ENCODE results near the gene NELFB.

The NELFB gene

GRCh38 chr9:137247135-137247915, 7.8 kb upstream of the NELFB start:
- no peak for DNase-seq (ENCODE audit: low spot score)

GRCh38 chr9:137247916-137248175, 7.3 kb upstream of the NELFB start:
- DNase-seq (ENCODE audit: low spot score), result no peak

DNA sequence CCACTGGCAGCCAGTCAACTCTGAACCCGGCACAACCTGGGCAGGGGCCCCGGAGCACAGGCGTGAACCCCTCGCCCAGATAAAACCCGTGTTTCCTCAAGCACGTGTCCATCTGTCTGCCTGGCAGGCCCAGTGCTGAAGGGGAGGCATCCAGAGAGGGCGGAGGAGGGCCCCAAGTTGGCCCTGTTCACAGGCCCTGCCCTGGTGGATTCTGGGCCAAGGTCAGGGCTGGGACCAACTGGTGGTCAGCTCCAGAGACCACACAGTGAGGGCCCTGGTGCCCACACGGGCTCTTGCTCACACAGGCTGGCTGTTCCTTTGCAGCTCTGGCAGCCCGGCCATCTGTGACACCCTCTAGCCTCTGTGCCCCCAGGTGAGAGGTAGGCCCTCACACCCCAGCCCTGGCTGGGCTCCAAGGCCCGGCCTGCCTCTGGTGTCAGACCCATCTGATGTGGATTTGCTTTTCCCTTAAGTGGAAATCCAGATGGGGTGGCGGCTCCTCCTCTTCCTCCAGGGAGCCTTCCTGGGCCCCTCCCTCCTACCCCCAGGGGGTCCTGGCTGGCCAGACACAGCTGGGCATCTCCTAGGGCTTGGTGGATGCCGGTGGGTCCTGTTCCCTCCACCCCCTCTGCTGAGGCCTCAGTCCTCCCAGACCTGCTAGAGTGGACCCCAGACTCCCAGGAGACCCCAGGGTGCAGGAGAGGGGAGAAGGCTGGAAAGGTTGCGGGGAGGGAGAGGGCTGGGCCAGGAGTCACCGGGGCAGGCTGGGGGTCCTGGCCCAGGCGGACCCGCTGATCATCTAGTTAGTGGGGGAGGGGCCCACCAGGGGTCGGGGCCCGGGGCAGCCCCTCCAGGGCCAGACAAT, 4.6 kb upstream of the NELFB start:
- DNase-seq (ENCODE audit: low spot score), result no peak

DNA sequence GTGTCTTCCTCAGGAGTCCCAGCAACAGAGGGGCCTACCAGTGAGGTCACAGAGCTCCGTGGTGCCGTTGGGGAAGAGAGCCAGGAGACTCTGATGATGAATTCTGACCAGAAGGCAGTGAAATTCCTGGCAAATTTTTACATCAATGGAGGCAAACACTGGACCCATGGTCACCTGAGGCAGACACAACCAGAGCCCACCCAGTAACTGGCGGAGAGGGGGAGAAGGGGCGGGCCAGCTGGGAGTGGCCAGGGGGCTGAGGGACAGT, 4.0 kb upstream of the NELFB start, which contains the start of gene STPG3:
Gene STPG3, plus strand, starts transcription at position 93 of the 268 bp plus-strand sequence. Its CDS starts 1 bp downstream, at position 94.
- DNase-seq (ENCODE audit: low spot score), result no peak

GRCh38 chr9:137251490-137252268, 3.4 kb upstream of the NELFB start:
- no peak for DNase-seq (ENCODE audit: low spot score)

- DNase-seq (ENCODE audit: low spot score), result no peak
Observed at GRCh38 chr9:137252555-137253506, 2.3 kb upstream of the NELFB start.

DNA sequence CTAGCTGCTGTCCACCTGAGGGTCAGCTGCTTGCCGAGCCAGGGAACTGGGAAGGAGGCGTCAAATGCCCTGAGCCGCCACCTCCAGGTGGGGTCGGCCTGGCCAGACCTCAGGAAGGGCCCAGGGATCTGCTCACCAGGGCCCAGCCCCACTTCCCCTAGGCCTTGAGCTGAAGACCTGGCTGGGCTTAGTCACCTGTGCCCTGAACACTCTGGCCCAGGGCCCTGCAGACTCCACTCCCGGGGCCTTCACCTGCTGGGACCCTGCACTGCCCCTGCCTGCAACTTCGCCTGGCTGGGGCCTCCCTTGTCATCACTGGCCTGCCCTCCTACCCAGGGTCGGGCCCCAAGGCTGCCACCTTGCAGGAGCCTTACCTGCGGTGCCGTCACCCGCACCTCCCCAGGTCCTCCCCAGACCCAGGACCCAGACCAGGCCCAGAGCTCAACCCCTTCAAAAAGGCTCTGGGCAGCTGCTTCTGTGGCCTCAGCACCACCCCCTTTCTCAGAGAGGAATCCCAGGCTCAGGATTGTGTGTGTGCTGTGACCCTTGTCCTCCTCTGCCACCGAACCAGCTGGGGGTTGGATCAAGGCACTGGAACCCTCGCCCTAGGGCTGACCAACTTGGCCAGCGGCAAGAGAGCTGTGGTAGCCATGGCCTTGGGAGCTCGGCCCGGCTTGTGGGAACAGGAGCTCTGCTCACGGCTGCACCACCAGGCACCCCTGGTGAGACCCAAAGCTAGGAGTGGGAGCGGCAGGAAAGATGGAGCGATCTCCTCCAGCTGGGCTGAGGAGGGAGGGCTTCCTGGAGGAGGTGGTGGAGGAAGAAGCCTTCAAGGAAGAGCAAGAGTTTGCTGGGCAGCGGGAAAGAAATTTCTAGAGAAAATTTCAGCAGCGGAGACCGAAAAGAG, 1.2 kb upstream of the NELFB start:
- DNase-seq (ENCODE audit: low spot score), result no peak

DNA sequence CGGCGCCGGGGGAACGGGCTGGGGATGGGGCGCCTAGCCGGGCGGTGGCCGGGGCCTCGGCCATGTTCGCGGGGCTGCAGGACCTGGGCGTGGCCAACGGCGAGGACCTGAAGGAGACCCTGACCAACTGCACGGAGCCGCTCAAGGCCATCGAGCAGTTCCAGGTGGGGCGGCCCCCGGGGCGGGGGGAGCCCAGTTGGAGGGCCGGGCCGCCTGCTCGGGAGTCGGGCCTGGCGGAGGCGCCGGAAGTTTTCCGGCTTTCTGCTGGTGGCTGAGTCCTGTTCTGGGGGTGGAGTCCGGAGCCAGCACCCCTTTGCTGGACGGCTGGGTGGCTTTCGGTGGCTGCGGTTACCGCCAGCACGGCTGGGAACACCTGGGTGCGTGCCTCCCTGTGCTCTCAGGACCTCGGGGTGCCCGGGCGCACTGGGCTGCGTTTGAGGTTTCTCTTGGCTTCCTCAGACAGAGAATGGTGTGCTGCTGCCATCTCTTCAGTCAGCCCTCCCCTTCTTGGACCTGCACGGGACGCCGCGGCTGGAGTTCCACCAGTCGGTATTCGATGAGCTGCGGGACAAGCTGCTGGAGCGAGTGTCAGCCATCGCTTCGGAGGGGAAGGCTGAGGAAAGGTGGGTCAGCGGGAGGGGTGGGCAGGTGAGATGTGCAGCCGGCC, 454 bp downstream of the NELFB start:
- DNase-seq (ENCODE audit: low spot score), result no peak

DNA sequence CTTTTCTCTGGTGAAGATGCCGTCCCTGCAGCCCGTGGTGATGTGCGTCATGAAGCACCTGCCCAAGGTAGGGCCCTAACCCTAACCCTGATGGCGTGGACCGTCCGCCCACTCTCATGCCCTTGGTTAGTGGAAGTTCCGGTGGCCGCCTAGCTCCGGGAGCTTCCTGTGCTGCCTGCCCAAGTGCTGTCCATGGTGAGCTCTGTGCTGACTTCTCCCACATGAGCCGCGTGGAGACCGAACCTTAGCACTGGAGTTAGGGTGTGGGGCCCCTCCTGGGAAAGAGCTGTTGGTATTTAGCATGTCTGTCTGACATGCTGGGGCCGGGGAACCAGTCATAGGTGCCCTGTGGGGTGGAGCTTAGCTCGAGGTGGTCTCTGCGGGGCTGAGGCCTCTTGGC, 1.2 kb downstream of the NELFB start:
- no peak for DNase-seq (ENCODE audit: low spot score)

GRCh38 chr9:137256856-137257255, 1.7 kb downstream of the NELFB start:
- no peak for DNase-seq (ENCODE audit: low spot score)

DNA sequence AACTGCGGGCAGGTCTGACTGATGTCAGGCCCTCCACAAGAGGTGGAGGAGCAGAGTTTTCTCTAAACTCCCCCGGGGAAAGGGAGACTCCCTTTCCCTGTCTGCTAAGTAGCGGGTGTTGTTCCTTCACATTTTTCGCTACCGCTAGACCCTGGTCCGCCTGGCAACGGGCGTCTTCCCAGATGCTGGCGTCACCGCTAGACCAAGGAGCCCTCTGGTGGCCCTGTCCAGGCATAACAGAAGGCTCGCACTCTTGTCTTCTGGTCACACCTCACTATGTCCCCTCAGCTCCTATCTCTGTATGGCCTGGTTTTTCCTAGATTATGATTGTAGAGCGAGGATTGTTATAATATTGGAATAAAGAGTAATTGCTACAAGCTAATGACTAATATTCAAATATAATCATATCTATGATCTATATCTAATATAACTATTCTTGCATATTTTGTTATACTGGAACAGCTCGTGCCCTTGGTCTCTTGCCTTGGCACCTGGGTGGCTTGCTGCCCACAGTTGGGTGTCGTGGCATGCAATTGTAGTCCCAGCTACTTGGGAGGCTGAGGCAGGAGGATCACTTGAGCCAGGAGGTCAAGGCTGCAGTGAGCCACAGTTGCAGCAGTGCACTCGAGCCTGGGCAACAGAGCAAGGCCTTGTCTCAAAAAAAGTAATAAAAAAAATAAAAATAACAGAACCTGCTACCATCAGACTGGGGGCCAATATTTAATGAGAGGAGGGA, 7.2 kb downstream of the NELFB start:
- DNase-seq (ENCODE audit: low spot score), result peak; percentile 70

DNA sequence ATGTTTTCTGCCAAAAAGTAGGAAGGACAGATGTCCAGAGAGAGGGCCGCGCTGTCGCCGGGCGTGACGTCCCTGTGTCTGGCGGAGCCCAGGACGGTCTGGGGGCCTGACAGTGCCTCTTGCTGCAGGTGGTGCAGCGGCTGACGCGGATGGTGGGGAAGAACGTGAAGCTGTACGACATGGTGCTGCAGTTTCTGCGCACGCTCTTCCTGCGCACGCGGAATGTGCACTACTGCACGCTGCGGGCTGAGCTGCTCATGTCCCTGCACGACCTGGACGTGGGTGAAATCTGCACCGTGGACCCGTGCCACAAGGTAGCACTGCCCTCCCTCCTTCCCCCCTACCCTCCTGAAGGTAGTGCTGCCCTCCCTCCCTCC, 7.8 kb downstream of the NELFB start:
- DNase-seq (ENCODE audit: low spot score), result no peak

DNA sequence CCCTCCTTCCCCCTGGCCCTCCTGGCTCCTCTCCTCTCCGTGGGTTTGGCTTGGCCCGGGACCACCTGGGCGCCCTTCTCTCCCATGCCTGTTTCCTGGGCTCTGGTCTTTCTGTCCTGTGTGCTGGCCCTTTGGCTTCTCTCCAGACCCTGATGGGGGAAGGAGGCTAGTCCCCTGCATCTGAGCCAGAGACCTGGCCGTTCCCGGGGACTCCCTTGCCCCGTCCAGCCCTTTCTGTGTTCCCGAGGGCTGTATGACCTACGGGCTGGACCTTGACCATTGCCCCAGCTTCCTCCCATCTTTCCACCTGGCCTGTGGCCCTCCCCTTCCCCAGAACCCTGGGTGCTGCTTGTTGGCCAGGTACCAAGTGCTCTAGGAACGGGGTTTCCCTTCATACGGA, 8.4 kb downstream of the NELFB start:
- no peak for DNase-seq (ENCODE audit: low spot score)

DNA sequence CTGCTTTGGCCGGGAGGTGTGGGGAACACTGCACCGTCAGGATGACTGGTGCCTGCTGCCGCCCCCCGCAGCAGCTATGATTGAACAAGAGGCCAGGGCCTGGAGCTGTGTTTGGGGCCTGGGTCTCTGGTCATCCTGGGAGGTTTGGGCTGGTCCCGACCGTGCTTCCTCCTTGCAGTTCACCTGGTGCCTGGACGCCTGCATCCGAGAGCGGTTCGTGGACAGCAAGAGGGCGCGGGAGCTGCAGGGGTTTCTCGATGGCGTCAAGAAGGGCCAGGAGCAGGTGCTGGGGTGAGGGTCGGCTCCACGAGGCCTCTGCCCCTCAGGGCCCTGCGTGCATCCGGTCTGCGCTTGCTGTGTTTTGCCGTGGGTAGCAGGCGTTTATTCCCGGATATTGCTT, 8.9 kb downstream of the NELFB start:
- DNase-seq (ENCODE audit: low spot score), result no peak

DNA sequence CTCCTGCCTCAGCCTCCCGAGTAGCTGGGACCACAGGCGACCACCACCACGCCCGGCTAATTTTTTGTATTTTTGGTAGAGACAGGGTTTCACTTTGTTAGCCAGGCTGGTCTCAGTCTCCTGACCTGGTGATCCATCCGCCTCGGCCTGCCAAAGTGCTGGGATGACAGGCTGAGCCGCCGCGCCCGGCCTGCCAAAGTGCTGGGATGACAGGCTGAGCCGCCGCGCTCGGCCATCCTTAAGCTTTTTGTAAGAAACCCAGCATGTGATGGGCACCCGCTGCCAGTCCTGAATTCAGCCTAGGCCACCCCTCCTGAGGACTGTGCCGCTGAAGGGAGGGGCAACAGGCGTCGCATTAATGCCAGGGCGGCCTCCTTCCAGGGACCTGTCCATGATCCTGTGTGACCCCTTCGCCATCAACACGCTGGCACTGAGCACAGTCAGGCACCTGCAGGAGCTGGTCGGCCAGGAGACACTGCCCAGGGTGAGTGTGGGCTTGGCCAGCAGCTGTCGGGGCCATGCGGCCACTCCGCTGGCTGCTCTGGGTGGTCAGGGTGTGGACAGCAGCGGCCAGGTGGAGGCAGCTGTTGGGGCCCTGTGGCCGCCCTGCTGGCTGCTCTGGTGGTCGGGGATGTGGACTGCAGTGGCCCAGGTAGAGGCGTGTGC, 10.5 kb downstream of the NELFB start:
- DNase-seq (ENCODE audit: low spot score), result no peak

DNA sequence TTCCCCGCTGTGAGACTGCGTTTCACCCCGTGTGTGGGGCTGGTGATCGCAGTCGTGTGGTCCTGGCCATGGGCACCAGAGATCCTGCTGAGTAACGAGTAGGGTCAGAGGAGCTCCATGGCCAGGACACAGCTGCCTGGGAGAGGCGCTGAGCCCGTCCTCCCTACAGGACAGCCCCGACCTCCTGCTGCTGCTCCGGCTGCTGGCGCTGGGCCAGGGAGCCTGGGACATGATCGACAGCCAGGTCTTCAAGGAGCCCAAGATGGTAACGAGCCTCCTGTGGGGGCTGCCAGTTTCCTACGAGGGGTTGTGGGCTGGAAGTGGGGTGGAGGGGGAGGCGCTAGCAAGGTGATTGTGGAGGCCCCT, 11.0 kb downstream of the NELFB start:
- no peak for DNase-seq (ENCODE audit: low spot score)

- DNase-seq (ENCODE audit: low spot score), result no peak
Observed at GRCh38 chr9:137266585-137267453, 11.7 kb downstream of the NELFB start.

GRCh38 chr9:137267933-137268355, 12.8 kb downstream of the NELFB start:
- DNase-seq (ENCODE audit: low spot score), result no peak
